Neural progenitor cell (in vitro differentiated cells): ENCODE data around the gene DCUN1D4.

Experiments
- EZH2 ChIP-seq: fragments of 200-600 bp; sonication (generic); IDR thresholded peaks from 2 replicates; pipeline ENCODE4 v1.6.1; 2017; ENCODE audit warnings: antibody characterized with exemption, mild to moderate bottlenecking, moderate library complexity
- EZH2phosphoT487 ChIP-seq: fragments of 200-600 bp; sonication (generic); IDR thresholded peaks from 2 replicates; pipeline ENCODE4 v1.6.1; 2017; ENCODE audit warnings: antibody characterized with exemption
- TF ChIP-seq, protein P1 (sequence below): fragments of 200-600 bp; sonication (generic); IDR thresholded peaks from 2 replicates; pipeline ENCODE4 v1.5.1; 2017; ENCODE audit warnings: antibody characterized with exemption, mild to moderate bottlenecking

- TF ChIP-seq, protein P1, sequence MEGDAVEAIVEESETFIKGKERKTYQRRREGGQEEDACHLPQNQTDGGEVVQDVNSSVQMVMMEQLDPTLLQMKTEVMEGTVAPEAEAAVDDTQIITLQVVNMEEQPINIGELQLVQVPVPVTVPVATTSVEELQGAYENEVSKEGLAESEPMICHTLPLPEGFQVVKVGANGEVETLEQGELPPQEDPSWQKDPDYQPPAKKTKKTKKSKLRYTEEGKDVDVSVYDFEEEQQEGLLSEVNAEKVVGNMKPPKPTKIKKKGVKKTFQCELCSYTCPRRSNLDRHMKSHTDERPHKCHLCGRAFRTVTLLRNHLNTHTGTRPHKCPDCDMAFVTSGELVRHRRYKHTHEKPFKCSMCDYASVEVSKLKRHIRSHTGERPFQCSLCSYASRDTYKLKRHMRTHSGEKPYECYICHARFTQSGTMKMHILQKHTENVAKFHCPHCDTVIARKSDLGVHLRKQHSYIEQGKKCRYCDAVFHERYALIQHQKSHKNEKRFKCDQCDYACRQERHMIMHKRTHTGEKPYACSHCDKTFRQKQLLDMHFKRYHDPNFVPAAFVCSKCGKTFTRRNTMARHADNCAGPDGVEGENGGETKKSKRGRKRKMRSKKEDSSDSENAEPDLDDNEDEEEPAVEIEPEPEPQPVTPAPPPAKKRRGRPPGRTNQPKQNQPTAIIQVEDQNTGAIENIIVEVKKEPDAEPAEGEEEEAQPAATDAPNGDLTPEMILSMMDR, result no peak
- no peak for TF ChIP-seq EZH2
- TF ChIP-seq EZH2phosphoT487, result peak; percentile 92
Measured at GRCh38 chr4:51958199-51958968, 115.4 kb downstream of the DCUN1D4 start.
